HG03064 (cell line): ENCODE results near the gene CLDND2.
"Not testable (repeated sequence)": the region's sequence is repeated elsewhere in the genome, so short reads cannot be mapped to it uniquely, and the experiment has no call there.

Experiments
- ATAC-seq: cut with Tn5 transposase; IDR thresholded peaks from one replicate; pipeline ENCODE4 v1.9.1; 2021; ENCODE audit warnings: low read depth; ENCODE audit not compliant: unreplicated experiment

The CLDND2 gene, protein sequence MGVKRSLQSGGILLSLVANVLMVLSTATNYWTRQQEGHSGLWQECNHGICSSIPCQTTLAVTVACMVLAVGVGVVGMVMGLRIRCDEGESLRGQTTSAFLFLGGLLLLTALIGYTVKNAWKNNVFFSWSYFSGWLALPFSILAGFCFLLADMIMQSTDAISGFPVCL

DNA sequence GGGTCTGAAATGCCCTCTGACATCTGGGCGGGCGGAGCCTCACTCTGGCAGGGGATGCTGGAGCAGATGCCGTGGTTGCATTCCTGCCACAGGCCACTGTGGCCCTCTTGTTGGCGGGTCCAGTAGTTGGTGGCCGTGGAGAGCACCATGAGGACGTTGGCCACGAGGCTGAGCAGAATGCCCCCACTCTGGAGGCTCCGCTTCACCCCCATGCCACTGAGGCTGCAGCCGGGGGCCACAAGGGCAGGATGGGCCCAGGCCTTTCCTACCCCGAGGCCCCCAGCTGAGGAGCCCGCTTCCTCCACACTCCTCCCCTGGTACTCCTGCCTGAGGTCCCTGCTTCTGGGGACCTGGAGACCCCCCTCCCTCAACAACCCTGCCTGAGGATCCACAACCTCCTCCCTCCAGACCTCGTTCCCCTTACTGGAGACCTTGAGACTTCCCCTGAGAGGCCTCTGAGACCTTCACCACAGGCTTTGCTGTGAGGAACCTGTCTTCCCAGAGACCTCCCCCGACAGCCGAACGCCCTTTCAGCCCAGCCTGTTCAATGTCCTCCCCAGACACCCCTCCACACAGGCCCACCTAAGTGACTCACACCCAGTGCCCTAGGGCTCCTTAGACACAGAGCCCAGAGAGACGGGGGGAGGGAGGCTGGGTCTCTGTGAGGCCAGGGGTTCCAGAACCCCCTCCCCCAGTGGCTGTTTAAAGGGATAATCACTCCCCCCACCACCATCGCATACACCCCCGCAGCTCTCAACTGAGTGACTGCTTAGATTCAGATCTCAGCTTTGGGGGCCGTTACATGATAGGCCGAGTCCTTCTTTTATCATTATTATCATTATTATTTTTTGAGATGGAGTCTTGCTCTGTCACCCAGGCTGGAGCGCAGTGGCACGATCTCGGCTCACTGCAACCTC is at the start of gene CLDND2:
TSS of gene CLDND2 (minus strand) at position 638 of the 917 bp plus-strand sequence. CDS start at position 212, 426 bp downstream.
- ATAC-seq, result no peak

DNA sequence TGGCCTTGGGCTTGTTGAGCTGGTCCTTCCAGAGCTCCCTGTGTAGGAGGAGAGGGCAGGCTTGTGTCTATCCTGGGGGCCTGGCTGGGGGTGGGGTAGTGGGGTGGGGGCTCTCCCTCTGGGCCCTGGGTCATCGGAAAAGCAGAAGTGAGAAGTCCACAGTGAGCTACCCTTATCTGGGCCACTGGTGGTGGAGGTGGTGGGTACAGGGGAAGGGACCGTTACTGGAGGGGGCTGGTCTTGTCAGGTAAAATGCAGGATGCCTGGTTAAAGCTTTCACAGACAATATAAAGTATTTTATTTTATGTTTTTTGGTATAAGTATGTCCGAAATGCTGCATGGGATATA is 49.0 kb upstream of the CLDND2 start:
- ATAC-seq, result no peak

DNA sequence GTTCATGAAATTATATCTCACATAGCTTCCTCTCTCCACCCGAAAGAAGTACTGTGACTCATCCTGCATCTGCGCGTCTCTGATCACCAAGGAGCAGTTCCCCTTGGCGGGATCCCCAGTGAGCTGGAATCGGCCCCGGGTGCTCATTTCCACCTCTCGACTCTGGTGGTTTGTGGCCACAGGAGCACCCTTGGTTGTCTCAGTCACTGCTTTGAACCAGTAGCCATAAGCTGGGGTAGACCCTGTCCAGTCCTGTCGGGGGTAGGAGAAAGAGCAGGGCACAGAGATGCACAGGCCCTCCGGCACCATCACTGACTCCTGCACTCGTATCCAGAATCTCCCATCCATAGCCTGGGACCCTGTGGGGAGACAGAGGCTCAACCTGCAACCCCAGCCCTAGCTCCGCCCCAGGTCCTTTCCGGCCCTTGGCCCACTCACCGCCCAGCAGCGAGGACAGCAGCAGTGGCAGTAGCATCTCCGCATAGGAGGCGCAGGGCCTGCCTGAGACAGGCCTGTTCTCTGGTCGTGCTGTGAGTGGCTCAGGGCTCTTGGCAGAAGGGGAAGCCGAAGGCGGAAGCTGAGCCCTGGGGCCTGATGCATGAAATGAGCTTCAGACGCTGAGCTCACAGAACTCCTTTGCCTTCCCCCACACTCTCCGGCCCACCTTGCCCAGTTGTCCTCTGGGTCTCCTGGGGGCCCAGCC is 48.5 kb upstream of the CLDND2 start, which contains the start of gene SIGLEC10:
TSS of gene SIGLEC10 (minus strand) at position 536 of the 703 bp plus-strand sequence. CDS start at position 475, 61 bp downstream.
- no peak for ATAC-seq

DNA sequence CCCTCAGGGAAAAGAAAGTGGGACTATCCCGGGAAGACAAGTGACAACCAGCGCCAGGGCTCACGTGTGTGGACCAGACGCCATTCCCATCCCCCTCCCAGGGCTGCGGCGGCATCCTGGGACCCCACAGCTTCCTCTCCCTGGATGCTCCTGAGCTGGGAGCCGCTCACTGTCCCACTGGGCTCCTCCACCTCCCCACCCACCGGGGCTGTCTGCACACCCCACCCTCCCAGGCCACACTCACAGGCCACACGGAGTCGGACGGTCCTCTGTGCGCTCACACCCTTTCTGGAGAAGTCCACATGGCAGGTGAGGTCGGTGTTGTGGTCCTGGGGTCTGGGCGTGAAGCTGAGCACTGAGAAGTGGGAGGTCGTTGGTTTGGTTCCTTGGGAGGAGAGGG is 47.6 kb upstream of the CLDND2 start:
- not testable (repeated sequence) for ATAC-seq

DNA sequence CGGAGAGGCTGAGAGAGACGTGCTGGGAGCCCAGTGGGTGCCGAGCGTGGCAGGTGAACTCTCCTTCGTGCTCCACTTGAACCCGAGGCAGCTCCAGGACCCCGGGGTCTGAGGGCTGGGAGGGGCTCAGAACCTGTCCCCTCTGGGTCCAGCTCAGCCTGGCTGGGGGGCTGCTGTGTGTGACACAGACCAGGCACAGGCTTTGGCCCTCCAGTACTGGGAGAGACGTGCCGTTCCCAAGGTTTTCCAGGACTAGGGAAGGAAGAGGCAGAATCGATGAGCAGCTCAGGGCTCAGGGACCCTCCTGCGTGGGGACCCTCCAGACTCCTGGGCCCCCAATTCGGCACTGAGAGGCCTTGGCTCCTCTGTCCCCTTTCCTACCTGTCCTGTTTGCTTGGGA is 46.4 kb upstream of the CLDND2 start:
- no peak for ATAC-seq

DNA sequence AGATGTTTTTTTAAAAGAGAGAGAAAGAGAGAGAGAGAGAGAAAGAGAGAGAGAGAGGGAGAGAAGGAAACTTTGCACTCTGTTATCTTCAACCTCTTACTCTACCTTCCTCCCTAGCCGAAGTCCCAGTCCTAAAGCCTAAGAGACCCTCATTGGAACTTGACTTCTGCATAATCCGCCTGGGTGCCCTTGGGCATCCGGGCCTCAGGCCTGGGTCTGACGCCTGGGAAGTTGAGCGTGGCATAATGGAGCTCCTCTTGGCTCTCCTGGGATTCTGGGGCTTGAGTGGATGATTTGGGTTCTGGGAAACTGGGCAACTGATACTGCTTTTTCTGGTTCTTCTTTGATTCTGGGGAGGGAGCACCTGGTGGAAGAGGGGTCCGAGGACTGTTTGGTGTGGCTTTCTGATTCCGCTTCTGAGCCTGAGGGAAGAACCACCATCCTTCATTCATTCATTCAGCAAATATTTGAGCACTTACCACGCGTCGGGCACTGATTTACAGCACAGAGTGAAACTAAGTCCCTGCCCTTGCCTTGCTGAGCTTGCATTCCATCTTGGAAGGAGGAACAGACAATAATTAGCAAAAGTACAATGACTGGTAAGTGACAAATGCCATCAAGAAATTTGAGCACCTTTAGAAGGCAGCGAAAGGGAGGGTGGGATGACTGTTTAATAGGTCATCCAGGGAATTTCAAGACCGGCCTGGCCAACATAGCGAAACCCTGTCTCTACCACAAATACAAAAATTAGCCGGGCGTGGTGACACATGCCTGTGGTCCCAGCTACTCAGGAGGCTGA is 42.3 kb upstream of the CLDND2 start:
- no peak for ATAC-seq

DNA sequence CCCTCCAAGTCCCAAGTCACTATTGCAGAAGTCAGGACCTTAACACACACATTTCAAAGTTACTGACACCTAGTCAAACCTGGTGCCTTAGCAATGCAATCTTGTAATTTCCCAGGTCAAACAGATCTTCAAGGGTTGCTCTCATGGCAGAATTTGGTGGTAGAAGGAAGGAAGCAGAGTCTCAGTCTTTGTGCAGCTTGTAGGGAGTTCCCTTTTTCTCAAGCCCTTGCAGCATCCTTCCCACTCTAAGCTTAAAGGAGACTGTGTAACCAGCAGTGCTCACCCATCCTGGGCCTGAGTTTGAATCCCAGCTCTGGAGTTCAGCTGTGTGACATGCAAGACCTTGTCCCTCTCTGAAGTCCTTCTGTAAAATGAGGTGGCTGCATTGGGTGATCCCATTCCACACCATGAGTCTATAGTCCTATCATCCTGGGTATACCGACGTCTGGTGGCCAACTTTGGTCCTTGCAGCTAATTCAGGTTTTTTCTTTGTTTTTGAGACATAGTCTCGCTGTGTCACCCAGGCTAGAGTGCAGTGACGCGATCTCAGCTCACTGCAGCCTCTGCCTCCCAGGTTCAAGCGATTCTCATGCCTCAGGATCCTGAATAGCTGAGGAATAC is 38.8 kb upstream of the CLDND2 start:
- ATAC-seq, result no peak

DNA sequence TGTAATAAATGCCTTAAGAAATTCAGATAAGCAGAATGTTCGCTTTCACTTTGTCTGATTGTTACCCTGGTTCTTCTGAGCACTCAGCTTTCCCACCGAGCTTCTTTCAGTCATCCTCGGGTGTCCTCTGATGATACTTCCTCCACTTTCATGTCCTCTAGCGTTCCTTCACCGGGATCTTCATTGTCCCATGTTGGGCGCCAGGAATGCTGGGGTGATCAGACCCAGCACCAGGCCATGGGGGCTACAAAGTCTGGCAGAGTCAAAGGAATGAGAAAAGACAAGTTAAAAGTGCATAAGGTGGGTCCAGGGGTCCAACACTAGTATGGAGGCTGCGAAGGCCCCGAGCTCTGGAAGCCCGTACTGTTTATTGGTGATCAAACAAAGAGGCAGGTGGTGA is 33.3 kb upstream of the CLDND2 start:
- ATAC-seq, result no peak

DNA sequence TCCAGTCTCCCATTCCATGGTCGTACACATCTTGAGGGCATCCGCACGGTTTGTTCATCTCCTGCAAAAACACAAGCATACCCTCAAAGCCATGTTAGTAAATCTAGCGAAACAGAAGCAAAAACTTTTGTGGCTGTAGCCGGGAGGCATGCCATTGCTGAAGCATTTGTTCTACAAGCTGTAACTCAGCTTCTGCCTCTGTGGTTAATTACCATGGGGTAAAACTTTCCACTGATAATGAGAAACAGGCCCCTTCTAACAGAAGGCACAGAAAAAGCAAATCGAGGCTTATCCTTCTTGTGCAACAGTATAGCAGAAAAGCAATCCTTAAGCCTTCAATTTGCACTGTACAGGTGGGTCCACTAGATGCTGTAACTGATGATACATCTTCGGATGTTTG is 31.1 kb upstream of the CLDND2 start:
- not testable (repeated sequence) for ATAC-seq

DNA sequence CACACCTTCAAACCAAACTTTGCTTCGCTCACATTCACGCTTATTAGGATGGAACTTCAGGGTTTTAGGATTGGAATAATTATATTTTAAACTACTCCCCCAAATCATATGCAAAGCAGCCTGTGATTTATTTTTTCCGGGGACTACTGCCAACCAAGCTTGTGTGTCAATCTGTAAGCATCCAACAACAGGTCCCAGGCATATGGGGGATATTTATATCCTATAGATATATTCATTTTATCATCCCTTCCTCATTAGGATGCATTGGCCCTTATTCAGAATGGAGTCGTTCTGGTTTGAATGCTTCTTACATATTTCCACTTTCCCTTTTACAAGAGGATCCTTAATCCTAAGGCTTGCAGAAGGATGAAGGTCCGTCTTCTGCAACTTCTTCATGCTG is 30.4 kb upstream of the CLDND2 start:
- ATAC-seq, result no peak

DNA sequence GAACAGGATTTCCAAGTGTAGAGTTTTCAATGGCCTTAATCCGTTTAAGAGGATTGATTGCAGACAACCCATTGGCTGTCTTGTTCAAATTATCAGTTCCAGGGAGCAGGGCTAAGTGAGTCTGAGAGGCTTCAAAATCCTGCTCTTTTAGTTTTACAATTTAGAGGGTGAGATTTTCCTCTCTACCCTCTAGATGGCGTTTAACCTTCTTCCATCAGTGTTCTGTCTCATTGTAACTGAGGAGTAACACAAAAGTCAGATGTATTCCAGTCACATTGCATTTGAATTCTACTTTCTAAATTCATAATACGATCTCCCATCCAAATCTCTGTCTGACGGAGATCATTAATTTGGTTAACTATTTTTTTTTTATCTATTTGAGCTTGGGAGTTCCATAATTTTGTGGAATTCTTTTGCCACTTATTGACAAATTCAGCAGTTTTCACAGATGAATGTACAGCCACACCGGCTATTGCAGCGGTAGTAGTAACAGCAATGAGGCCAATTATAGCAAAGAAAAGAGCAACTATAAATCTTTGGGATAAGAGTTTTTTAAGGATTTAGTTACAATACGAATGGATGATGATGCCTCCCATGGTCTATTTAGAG is 29.4 kb upstream of the CLDND2 start:
- no peak for ATAC-seq

DNA sequence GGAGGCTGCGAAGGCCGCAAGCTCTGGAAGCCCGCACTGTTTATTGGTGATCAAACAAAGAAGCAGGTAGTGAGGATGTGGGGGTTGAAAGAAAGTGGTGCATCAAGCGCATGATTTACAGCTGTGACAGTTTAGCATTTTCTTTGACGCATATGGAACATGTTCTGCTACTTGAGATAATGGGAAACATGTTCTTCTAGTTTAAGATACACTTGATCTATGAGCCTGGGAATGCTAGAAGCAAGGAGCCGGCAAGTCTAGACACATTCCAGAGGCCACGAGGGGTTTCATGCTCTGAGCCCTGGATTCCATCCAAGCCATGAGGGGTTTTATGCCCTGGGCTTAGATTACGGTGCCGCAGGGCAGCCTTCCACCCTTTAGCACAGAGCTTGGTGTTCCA is 28.6 kb upstream of the CLDND2 start:
- not testable (repeated sequence) for ATAC-seq

DNA sequence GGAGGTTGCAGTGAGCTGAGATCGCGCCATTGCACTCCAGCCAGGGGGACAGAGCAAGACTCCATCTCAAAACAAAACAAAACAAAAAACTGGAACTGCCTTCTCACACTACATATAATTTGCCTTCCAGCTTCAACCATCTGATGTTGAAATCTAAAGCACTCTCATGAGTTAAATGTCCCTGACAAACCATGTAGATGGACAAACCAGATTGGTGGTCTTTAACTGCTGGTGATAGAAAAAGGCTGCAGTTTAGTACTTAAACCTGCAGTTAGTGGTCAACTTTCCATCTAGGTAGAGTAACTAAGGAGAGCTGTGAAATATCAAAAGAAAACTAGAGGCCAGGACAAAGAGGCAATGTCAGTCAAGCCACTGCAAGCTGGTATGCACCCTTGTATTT is 27.4 kb upstream of the CLDND2 start:
- no peak for ATAC-seq

DNA sequence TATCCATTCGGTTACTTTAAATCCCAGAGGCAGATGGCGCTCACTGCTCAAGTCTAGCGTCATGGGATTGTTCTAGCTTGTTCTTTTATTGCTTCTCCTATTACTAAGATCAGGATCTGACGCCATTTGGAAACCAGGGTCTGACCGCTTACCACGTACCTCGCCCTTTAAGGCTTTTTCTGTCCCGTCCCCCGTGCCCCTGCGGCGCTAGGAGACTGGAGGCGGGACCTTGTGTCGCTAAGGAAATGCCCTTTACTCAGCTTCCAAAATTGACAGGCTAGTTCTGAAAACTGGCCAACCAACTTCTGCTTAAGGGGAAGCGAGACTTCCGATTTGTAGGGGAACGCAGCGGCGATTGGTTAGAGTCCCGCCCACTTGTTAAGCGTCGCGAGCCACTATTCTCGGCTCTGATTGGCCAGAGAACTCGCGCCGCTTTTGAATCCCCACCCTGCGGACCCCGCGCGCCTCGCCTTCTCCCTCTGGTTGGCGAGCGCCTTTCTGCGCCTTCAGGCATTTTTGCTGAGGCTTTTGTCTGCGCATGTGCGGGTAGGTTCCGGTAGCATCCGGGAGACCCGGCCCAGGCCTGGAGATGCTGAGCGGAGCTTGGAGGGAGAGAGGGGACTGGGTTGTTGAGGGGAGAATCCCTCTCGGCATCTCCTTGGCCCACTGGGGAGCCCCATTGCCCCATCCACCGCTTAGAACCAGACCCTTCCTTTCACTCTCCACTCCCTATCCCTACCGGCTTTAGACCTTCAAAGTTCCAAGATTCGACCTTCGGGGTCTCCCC is 25.4 kb upstream of the CLDND2 start:
- peak; percentile 78 for ATAC-seq

DNA sequence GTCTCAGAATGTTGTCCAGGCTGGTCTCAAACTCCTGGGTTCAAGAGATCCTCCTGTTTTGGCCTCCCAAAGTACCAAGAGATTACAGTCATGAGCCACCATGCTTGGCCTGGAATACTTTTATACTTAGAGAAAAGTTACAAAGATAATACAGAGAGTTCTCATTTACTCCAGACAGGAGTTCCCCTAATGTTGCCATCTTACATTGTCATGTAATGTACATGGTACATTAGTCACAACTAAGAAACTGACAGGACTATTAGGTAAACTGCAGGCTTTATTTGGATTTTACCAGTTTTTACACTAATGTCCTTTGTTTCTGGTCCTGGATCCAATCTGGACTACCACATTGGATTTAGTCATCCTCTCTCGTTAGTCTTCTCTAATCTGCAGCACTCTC is 23.9 kb upstream of the CLDND2 start:
- no peak for ATAC-seq

DNA sequence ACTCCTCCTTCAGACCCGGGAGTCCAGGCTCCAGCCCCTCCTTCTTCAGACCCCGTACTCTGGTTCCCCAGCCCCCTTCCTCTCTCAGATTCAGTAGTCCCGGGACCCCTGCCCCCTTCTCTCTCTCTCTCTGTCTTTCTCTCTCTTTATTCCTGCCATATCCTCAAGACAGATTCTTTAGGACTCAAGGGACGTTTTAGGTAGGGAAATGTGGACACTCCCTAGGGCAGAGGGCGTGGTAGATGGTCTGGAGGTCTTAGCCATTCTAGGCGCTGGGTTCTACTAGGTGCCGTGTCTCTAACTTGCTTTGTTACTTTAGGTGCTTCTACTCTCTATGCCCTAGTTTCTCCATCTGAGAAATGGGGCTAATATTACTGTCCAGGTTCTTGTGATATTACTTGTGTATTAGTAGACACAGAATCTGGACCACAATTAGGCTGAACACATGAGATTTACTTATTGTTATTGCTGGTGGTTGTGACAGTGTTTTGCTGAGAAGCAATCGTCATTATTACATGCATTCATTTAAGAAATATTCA is 22.3 kb upstream of the CLDND2 start:
- ATAC-seq, result no peak

DNA sequence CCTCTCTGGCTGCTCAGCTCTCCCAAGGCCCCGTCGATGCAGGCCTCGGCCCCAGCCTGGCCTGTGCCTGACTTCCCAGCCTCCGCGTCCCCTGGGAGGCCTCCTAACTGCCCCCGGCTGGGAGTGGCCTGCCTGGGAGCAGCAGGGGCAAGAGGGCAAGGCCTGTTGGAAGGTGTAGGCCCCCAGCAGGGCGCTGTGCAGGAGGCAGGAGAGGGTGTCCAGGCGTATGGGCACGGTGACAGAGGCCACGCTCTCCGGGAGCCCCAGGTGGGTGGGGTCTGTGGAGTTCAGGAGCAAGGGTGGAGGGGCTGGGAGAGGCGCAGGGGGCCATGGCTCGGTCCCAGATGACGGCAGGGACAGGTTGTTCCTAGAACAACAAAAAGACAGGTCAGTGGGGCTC is 20.3 kb upstream of the CLDND2 start:
- ATAC-seq, result no peak

DNA sequence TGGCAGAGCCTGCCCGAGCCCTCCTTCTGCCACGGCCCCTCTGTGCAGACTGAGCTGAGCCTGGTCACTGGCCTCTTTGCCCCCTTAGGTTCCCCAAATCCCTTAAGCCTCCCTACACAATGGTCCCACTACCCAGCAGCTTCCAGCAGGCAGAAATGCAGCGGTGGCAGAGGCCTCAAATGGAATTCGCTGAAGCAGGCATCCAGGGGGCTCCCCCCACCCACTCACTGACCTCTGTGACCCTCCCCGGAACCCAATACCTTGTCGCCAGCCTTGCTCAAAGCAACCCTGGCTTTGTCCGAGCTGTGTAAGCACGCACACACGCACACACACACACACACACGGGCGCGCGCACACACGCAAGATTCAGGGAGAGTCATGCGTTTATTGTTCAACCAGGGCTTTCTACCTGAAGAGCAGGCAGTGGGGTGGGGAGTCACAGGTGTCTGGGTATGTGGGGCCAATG is 19.2 kb upstream of the CLDND2 start, which contains the start of gene LIM2:
TSS of gene LIM2 (minus strand) at position 51 of the 466 bp plus-strand sequence. CDS start 531 bp downstream, outside the sequence.
- no peak for ATAC-seq
